Suprapubic skin (tissue), 4 donors: ENCODE measurements around the gene ULK1.

ENCODE experiments used
- CTCF ChIP-seq, 2 donors: fragments of 200-600 bp in 1 of 2; fragments of 450-650 bp in 1 of 2; sonication (generic) in 1 of 2; IDR thresholded peaks; one replicate each; pipeline ENCODE4 v1.5.1; 2016 to 2019; ENCODE audit warnings: antibody characterized with exemption in 2 of 2, mild to moderate bottlenecking in 1 of 2, moderate library complexity in 1 of 2
- EP300 ChIP-seq: sonication (generic); formaldehyde crosslinking; IDR thresholded peaks from one replicate; pipeline ENCODE4 v1.6.1; 2017; ENCODE audit warnings: antibody characterized with exemption
- POLR2AphosphoS5 ChIP-seq, 3 donors: sonication (generic); formaldehyde crosslinking; IDR thresholded peaks; one replicate each; pipeline ENCODE4 v1.6.1; 2017; ENCODE audit warnings: antibody characterized with exemption in 3 of 3

GRCh38 chr12:131902332-131903241, 8.2 kb downstream of the ULK1 start:
- TF ChIP-seq CTCF (IDR thresholded peaks at IDR 0.05) = no peak
- TF ChIP-seq POLR2AphosphoS5 (IDR thresholded peaks at IDR 0.05) = no peak
- no peak for TF ChIP-seq EP300
